ENCODE measurements around the gene GLRX5. TPM values are rescaled to one million over a fixed set of nuclear protein-coding genes. Genes with fewer than 3 reads are reported as not detected.

GLRX5 gene
- total and polyA plus RNA-seq, 2 donors (not counting 1 experiment from before 2014, with no cell fraction given), result 28.4 to 47.6 TPM

DNA sequence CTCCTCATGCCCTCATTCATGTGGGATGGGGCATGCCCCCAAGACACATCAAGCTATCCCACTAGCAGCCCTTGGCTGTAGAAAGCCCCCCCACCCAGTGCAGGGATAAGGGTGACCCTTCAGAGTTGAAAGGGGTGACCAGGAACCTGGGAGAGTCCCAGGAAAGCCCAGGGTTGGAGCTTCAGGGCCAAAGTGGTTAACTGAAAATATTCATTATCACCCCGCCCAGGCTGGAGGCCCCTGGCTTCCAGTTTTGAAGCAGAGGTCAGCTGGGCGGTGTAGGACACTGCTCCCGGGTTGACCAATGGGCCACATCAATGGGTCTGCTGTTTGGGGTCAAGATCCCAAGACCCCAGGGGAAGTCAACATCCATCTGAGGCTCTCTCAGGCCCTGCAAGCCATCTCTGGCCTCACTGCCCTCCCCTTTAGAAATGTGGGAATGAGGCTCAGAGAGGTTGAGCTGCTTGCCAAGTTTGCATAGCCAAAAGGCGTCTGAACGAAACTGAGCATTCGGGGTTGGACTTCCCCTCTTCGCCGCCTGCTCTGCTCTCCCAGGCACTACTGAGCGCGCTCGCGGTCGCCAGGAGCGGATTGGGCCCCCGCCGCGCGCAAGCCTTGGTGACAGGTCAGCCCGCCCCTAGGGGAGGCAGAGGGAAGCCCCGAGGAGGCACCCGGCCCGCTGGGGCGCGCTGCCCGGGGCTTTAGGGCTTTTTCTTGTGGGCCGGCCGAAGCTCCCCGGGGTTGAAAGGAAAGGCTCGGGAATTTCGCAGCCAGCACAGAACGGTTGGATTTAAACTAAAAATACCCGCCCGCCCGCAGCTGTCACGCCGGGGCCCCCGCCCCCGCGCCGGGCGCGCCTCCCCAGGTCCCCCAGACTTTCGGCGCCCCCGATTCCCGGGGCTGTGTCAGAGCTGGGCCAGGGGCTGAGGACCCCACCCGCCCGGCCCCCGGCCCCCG is 19.0 kb upstream of the GLRX5 start:
- Histone ChIP-seq H3K9ac (ENCODE audit: insufficient read depth, low read length) (peak overlapping the region; percentile 62), H2AFZ (ENCODE audit: low read length) (no peak overlapping the region), H3K9me3 (ENCODE audit: control insufficient read depth, insufficient read depth, low read depth, low read length) (no peaks in the 10 kb centered on the region), H3K4me3 (replicated peaks in 1 of 4; ENCODE audit: control extremely low read depth in 1 of 4, insufficient read depth in 1 of 4, low read depth in 3 of 4, low read length in 4 of 4) (peak overlapping the region; percentile 47 to 73 (median 64)), H3K27me3 (ENCODE audit: control insufficient read depth, insufficient read depth, low read length) (no peaks in the 10 kb centered on the region), H4K20me1 (ENCODE audit: control insufficient read depth, extremely low read depth, insufficient read depth, low read length) (no peaks in the 10 kb centered on the region), H3K4me1 (ENCODE audit: control insufficient read depth, extremely low read depth, insufficient read depth, low read length) (peaks cover 21% of the 10 kb centered on the region), H3K79me2 (ENCODE audit: control insufficient read depth, insufficient read depth, low read length) (peaks cover 11% of the 10 kb centered on the region), H3K4me2 (ENCODE audit: extremely low read depth, insufficient read depth, low read length) (peak overlapping the region; percentile 79), H3K27ac (ENCODE audit: insufficient read depth, low read length) (peak overlapping the region; percentile 5), H3K36me3 (ENCODE audit: control insufficient read depth, insufficient read depth, low read length) (no peaks in the 10 kb centered on the region)
- peak in 1 of 2 donors; percentile 52 for DNase-seq (ENCODE audit: low read depth in 2 of 2)
- TF ChIP-seq EZH2 (IDR thresholded peaks at IDR 0.05; ENCODE audit: low read length, missing control alignments), result no peak
- TF ChIP-seq, protein P1, sequence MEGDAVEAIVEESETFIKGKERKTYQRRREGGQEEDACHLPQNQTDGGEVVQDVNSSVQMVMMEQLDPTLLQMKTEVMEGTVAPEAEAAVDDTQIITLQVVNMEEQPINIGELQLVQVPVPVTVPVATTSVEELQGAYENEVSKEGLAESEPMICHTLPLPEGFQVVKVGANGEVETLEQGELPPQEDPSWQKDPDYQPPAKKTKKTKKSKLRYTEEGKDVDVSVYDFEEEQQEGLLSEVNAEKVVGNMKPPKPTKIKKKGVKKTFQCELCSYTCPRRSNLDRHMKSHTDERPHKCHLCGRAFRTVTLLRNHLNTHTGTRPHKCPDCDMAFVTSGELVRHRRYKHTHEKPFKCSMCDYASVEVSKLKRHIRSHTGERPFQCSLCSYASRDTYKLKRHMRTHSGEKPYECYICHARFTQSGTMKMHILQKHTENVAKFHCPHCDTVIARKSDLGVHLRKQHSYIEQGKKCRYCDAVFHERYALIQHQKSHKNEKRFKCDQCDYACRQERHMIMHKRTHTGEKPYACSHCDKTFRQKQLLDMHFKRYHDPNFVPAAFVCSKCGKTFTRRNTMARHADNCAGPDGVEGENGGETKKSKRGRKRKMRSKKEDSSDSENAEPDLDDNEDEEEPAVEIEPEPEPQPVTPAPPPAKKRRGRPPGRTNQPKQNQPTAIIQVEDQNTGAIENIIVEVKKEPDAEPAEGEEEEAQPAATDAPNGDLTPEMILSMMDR (conservative IDR thresholded peaks at IDR 0.05 in 1 of 2, IDR thresholded peaks at IDR 0.05 in 1 of 2; ENCODE audit: low read depth in 1 of 2, low read length in 2 of 2), result peak; percentile 25 to 29

DNA sequence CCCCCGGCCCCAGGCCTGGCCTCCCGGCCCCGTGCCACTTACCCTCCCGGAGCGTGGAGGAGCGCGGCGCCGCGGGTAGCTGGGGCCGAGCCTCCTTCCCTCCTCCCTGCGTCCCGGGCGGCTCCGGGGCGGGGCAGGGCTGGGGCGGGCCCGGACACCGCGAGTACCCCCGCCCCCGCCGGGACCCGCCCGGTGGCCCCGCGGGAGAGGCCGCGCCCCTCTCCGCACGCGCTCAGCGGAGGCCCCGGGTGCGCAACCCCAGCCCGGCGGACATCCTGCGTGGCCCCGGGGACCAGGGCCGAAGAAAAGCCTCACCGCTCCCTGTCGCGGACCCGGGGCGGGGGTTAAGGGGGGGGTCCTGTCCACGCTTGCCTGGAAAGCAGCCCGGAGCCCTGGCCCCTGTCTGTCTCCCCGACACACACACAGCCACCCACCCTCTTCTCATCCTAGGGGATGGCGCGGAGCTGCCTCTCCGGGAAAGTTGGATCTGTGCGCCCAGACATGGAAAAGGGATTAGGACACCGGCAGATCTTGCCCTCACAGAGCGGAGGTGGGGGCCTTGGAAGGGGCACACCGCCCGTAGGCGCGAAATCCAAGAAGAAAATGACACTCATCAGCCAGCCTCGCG is 18.2 kb upstream of the GLRX5 start, which contains the start of gene SYNE3:
Gene SYNE3, minus strand, starts transcription at position 97 of the 628 bp plus-strand sequence. CDS start 40,829 bp downstream, outside the sequence.
- Histone ChIP-seq H3K4me1 (ENCODE audit: control insufficient read depth, extremely low read depth, insufficient read depth, low read length) (peaks cover 21% of the 10 kb centered on the region), H3K9me3 (ENCODE audit: control insufficient read depth, insufficient read depth, low read depth, low read length) (no peaks in the 10 kb centered on the region), H3K36me3 (ENCODE audit: control insufficient read depth, insufficient read depth, low read length) (no peaks in the 10 kb centered on the region), H3K27me3 (ENCODE audit: control insufficient read depth, insufficient read depth, low read length) (no peaks in the 10 kb centered on the region), H3K4me3 (replicated peaks in 1 of 4; ENCODE audit: control extremely low read depth in 1 of 4, insufficient read depth in 1 of 4, low read depth in 3 of 4, low read length in 4 of 4) (peak within 1 kb of the TSS; percentile 47 to 73 (median 64)), H3K9ac (ENCODE audit: insufficient read depth, low read length) (peak within 1 kb of the TSS; percentile 62), H2AFZ (ENCODE audit: low read length) (peak within 1 kb of the TSS; percentile 1), H3K4me2 (ENCODE audit: extremely low read depth, insufficient read depth, low read length) (peak within 1 kb of the TSS; percentile 79), H3K27ac (ENCODE audit: insufficient read depth, low read length) (peak within 1 kb of the TSS; percentile 5), H4K20me1 (ENCODE audit: control insufficient read depth, extremely low read depth, insufficient read depth, low read length) (no peaks in the 10 kb centered on the region), H3K79me2 (ENCODE audit: control insufficient read depth, insufficient read depth, low read length) (peaks cover 11% of the 10 kb centered on the region)
- TF ChIP-seq, protein P1 (conservative IDR thresholded peaks at IDR 0.05 in 1 of 2, IDR thresholded peaks at IDR 0.05 in 1 of 2; ENCODE audit: low read depth in 1 of 2, low read length in 2 of 2), result no peak
- no peak for TF ChIP-seq EZH2 (IDR thresholded peaks at IDR 0.05; ENCODE audit: low read length, missing control alignments)
- DNase-seq (ENCODE audit: low read depth in 2 of 2), result no peak

Data from fibroblast of lung (primary cell).